CD4-positive, alpha-beta T cell (primary cell): ENCODE measurements around the gene SCFD1. TPM values are rescaled to one million over a fixed set of nuclear protein-coding genes. Genes with fewer than 3 reads are reported as not detected.

Experiments
- ATAC-seq: fragments of 200-7000 bp; cut with Tn5 transposase; one replicate; pipeline ENCODE4 v1.10.0; 2022; ENCODE audit warnings: mild to moderate bottlenecking; ENCODE audit not compliant: poor library complexity
- CTCF ChIA-PET: fragments of 350-600 bp; sonication (Branson Sonifier 250); formaldehyde crosslinking; loops from one replicate; lab custom pipeline; 2021; ENCODE audit warnings: antibody characterized with exemption, inconsistent platforms; lab: Charles Lee
- POLR2A ChIA-PET: fragments of 350-600 bp; sonication (Branson Sonifier 250); formaldehyde crosslinking; loops from one replicate; lab custom pipeline; 2021; ENCODE audit warnings: antibody characterized with exemption, inconsistent platforms; lab: Charles Lee
- DNase-seq, 14 experiments: peaks; one replicate each; pipeline ENCODE4 v3.0.0-alpha.2; 2013 to 2020; ENCODE audit warnings: mixed read lengths in 2 of 14
- H3K27ac ChIP-seq, 2 donors: one replicate each; pipeline versions ENCODE4 v1.5.1 to v1.7.0; 2013; ENCODE audit warnings: low read length in 2 of 2, low read depth in 1 of 2, mild to moderate bottlenecking in 1 of 2
- H3K27me3 ChIP-seq, 2 experiments: 1 replicate in 1 of 2; 2 replicates in 1 of 2; pipeline versions ENCODE4 v1.6.1 to v1.7.0; 2013; ENCODE audit warnings: low read length in 2 of 2, control low read depth in 1 of 2, mild to moderate bottlenecking in 1 of 2, moderate library complexity in 1 of 2; ENCODE audit not compliant: insufficient read depth in 2 of 2, control insufficient read depth in 1 of 2
- H3K36me3 ChIP-seq: one replicate; pipeline ENCODE4 v1.6.1; 2013; ENCODE audit warnings: low read length, control low read depth; ENCODE audit not compliant: insufficient read depth
- H3K4me1 ChIP-seq: one replicate; pipeline ENCODE4 v1.6.1; 2013; ENCODE audit warnings: low read length, control low read depth; ENCODE audit not compliant: insufficient read depth
- H3K4me3 ChIP-seq: one replicate; pipeline ENCODE4 v1.5.1; 2013; ENCODE audit warnings: mild to moderate bottlenecking, low read length, moderate library complexity
- H3K9me3 ChIP-seq, 2 experiments: 1 replicate in 1 of 2; 2 replicates in 1 of 2; pipeline versions ENCODE4 v1.6.1 to v1.7.0; 2013; ENCODE audit warnings: low read length in 2 of 2, mild to moderate bottlenecking in 2 of 2, control low read depth in 1 of 2, moderate library complexity in 1 of 2; ENCODE audit not compliant: control insufficient read depth in 1 of 2, insufficient read depth in 1 of 2
- H3K27ac Mint-ChIP-seq: one replicate; pipeline ENCODE4 v1.8.0; 2020; ENCODE audit warnings: mixed read lengths
- H3K27me3 Mint-ChIP-seq: one replicate; pipeline ENCODE4 v1.8.0; 2021; ENCODE audit warnings: mixed read lengths
- H3K36me3 Mint-ChIP-seq: one replicate; pipeline ENCODE4 v1.8.0; 2021; ENCODE audit warnings: low read depth, mixed read lengths
- H3K4me1 Mint-ChIP-seq: one replicate; pipeline ENCODE4 v1.8.0; 2021; ENCODE audit warnings: low read depth, mixed read lengths
- H3K4me3 Mint-ChIP-seq: one replicate; pipeline ENCODE4 v1.8.0; 2020; ENCODE audit warnings: mild to moderate bottlenecking, mixed read lengths
- H3K9me3 Mint-ChIP-seq: one replicate; pipeline ENCODE4 v1.8.0; 2020; ENCODE audit warnings: mixed read lengths
- CTCF ChIP-seq: fragments of 200-600 bp; IDR thresholded peaks from one replicate; pipeline ENCODE4 v1.8.0; 2022; ENCODE audit warnings: antibody characterized with exemption, mild to moderate bottlenecking
- intact Hi-C, 2 experiments: fragments of 100-400 bp; cut with DNase I in 1 of 2; cut with micrococcal nuclease in 1 of 2; formaldehyde crosslinking; loops; one replicate each; pipeline versions ENCODE4 v1.15.1 to v1.9.0; 2023 to 2025; cut with DNase I, micrococcal nuclease
- total RNA-seq, 174 experiments: library from RNA in 2 of 174; stranded (reverse) in 2 of 174; gene quantifications; one replicate each; pipeline ENCODE4 v1.2.3 and lab custom pipeline; 2021 to 2026

The SCFD1 gene
- total RNA-seq, 2 experiments from 2014 or later, result 59.0 to 63.6 TPM

- Mint-ChIP-seq H3K9me3 (peaks cover 1% of the 10 kb centered on the region), H3K4me3 (no peak overlapping the region), H3K36me3 (peaks cover 79% of the 10 kb centered on the region), H3K4me1 (peaks cover 7% of the 10 kb centered on the region), H3K27ac (no peak overlapping the region), H3K27me3 (no peaks in the 10 kb centered on the region)
- POLR2A ChIA-PET, result no interaction called here
- intact Hi-C loops, result no loop called here
- CTCF ChIA-PET, result interaction anchor here (1.4 kb wide), 1 partner anchor 58 kb away, joined by 3 read pairs; no protein-coding TSS in a partner anchor
- H3K36me3 ChIP-seq, result peaks cover 75% of the 10 kb centered on the region
- no peak for ATAC-seq
- no peak overlapping the region for H3K4me3 ChIP-seq
- no peaks in the 10 kb centered on the region for H3K27me3 ChIP-seq
- H3K4me1 ChIP-seq, result no peaks in the 10 kb centered on the region
- no peak for DNase-seq
- no peaks in the 10 kb centered on the region for H3K9me3 ChIP-seq
- no peak for TF ChIP-seq CTCF
- no peak overlapping the region for H3K27ac ChIP-seq
These were observed 26.4 kb downstream of the SCFD1 start for GRCh38 chr14:30648471-30648870.

DNA sequence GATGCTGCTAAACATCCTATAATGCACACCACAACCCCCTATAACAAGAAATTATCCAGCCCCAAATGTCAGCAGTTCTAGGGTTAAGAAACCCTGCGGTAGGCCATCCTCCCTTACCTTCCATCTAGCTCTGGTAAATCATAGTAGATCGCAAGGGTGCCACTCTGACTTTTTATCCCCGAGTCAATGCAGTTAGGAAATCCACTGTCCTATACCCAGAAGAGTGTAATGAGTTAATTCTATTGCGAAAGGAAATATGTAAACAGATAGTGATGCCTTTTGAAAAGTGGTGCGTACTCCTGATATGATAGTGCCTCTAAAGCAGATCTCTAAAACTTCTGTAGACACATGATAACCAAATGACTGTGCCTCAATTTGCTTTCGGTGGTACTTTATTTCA is 29.8 kb downstream of the SCFD1 start:
- Mint-ChIP-seq H3K4me3 (no peak overlapping the region), H3K27ac (no peak overlapping the region), H3K27me3 (no peaks in the 10 kb centered on the region), H3K36me3 (peaks cover 44% of the 10 kb centered on the region), H3K9me3 (no peaks in the 10 kb centered on the region), H3K4me1 (no peaks in the 10 kb centered on the region)
- ATAC-seq (no peak), DNase-seq (no peak)
- CTCF ChIA-PET, result no interaction called here
- intact Hi-C loops, result no loop called here
- Histone ChIP-seq H3K9me3 (no peaks in the 10 kb centered on the region), H3K27me3 (no peaks in the 10 kb centered on the region), H3K27ac (no peak overlapping the region), H3K36me3 (peaks cover 80% of the 10 kb centered on the region), H3K4me3 (no peak overlapping the region), H3K4me1 (no peaks in the 10 kb centered on the region)
- POLR2A ChIA-PET, result no interaction called here
- TF ChIP-seq CTCF, result no peak

DNA sequence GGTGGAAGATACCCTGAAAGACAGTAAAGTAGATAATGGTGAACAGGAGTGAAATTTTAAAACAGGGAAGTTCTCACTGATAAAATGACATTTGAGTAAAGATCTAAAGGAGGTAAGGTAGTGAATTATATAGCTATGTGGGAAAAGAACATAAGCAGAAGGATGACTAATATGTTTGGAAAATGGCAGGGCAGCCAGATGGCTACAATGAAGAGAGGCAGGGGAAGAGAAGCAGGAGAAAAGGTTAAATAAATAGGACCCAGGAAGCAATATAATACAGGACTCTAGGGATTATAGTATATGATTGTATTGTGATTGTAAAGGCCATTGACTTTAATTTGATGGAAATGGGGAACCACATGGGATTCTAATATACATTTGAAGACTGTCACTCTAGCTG is 33.0 kb downstream of the SCFD1 start:
- no peaks in the 10 kb centered on the region for H3K9me3 ChIP-seq
- peaks cover 71% of the 10 kb centered on the region for H3K36me3 ChIP-seq
- ATAC-seq, result no peak
- intact Hi-C loops, result loop anchor here (5.0 kb wide), 3 partner anchors 97 to 1907 kb away; no protein-coding TSS in a partner anchor
- Mint-ChIP-seq H3K9me3 (no peaks in the 10 kb centered on the region), H3K4me3 (no peak overlapping the region), H3K27ac (no peak overlapping the region), H3K36me3 (peaks cover 39% of the 10 kb centered on the region), H3K4me1 (no peaks in the 10 kb centered on the region), H3K27me3 (no peaks in the 10 kb centered on the region)
- H3K4me3 ChIP-seq, result no peak overlapping the region
- no peaks in the 10 kb centered on the region for H3K27me3 ChIP-seq
- H3K27ac ChIP-seq, result no peak overlapping the region
- CTCF ChIA-PET, result interaction anchor here (0.8 to 1.5 kb wide), 2 partner anchors 20 to 84 kb away, joined by 3 read pairs; no protein-coding TSS in a partner anchor
- H3K4me1 ChIP-seq, result no peaks in the 10 kb centered on the region
- no peak for TF ChIP-seq CTCF
- DNase-seq, result no peak
- POLR2A ChIA-PET, result no interaction called here
